ENCODE results near the gene GCAT.

The GCAT gene

DNA sequence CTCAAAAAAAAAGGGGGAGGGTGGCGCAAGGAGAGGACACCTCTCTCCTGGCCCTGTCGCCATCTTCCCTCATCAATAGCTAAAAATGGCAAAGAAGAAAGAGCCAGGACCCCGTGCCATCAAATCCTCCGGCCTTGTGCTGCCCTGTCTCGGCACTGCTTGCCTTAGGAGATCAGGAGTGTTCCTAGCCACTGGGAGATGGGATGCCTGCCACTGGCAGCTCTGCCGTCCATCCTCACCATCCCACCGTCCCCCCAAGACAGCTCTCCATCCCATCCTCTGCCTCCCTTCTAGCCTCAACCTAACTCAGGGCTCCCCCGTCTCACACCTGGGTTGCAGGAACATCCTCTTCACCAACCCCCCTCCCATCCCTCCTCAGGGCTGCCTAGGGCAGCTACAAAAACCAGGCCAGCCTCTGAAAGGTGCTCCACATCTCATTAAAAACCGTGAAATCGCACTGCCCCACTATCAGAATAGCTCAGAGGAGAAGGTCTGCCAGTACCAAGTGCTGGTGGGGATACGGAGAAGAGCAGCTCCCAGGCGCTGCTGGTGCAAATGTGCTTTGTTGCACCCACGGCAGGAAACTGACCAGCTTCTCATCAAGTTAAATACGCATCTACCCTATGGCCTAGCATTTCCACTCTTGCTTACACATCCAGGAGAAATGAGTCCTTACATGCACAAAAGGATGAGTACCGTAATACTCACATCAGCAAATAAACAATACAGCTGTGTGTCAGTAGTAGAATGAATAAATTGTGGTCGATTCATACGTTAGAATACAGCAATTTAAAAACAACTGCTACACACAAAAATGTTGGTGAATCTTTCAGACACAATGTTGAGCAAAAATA, 31.7 kb upstream of the GCAT start (continued):
- no peak for TF ChIP-seq ARNTL (CRISPR knock-in tag; IDR thresholded peaks at IDR 0.05; ENCODE audit: borderline replicate concordance, low read depth)
- no peak for TF ChIP-seq CSRNP3 (CRISPR knock-in tag; IDR thresholded peaks at IDR 0.05)
- no peak for TF ChIP-seq BACH2 (CRISPR knock-in tag; IDR thresholded peaks at IDR 0.05; ENCODE audit: borderline replicate concordance)
- TF ChIP-seq ISL1 (CRISPR knock-in tag; IDR thresholded peaks at IDR 0.05): no peak
- TF ChIP-seq ZC3H10 (CRISPR knock-in tag; IDR thresholded peaks at IDR 0.05): no peak
- no peak for TF ChIP-seq ZFP30 (CRISPR knock-in tag; IDR thresholded peaks at IDR 0.05)
- TF ChIP-seq ZNF8 (CRISPR knock-in tag; IDR thresholded peaks at IDR 0.05): no peak
- no peak for TF ChIP-seq TCF4 (CRISPR knock-in tag; IDR thresholded peaks at IDR 0.05; ENCODE audit: borderline replicate concordance)
- TF ChIP-seq ESRRG (CRISPR knock-in tag; IDR thresholded peaks at IDR 0.05): no peak
- no peak for TF ChIP-seq OSR1 (CRISPR knock-in tag; IDR thresholded peaks at IDR 0.05)
- TF ChIP-seq CSDC2 (CRISPR knock-in tag; IDR thresholded peaks at IDR 0.05): no peak
- no peak for TF ChIP-seq SNAI2 (CRISPR knock-in tag; IDR thresholded peaks at IDR 0.05)

DNA sequence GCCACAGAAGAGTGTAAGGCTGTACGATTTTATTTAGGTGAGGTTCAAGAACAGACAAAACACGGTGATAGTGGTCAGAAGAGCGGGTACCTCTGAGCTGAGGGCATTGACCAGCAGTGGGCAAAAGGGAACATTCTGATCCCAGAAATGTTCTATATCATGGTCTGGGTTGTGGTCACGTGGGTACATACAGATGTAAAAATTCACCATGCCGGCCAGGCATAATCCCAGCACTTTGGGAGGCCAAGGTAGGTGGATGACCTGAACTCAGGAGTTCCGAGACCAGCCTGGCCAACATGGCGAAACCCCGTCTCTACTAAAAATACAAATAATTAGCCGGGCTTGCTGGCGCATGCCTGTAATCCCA, 31.1 kb upstream of the GCAT start:
- TF ChIP-seq OSR1 (CRISPR knock-in tag; IDR thresholded peaks at IDR 0.05) (no peak), ZFP30 (CRISPR knock-in tag; IDR thresholded peaks at IDR 0.05) (no peak), TSHZ2 (CRISPR knock-in tag; IDR thresholded peaks at IDR 0.05) (no peak), ARNTL (CRISPR knock-in tag; IDR thresholded peaks at IDR 0.05; ENCODE audit: borderline replicate concordance, low read depth) (no peak), TOX (CRISPR knock-in tag; IDR thresholded peaks at IDR 0.05; ENCODE audit: borderline replicate concordance) (no peak), BACH2 (CRISPR knock-in tag; IDR thresholded peaks at IDR 0.05; ENCODE audit: borderline replicate concordance) (no peak), ZNF70 (CRISPR knock-in tag; IDR thresholded peaks at IDR 0.05) (no peak), GLIS3 (CRISPR knock-in tag; IDR thresholded peaks at IDR 0.05) (no peak), SNAI2 (CRISPR knock-in tag; IDR thresholded peaks at IDR 0.05) (no peak), PPARA (CRISPR knock-in tag; IDR thresholded peaks at IDR 0.05; ENCODE audit: borderline replicate concordance) (no peak), TCF4 (CRISPR knock-in tag; IDR thresholded peaks at IDR 0.05; ENCODE audit: borderline replicate concordance) (no peak), RARB (CRISPR knock-in tag; IDR thresholded peaks at IDR 0.05) (no peak), CSDC2 (CRISPR knock-in tag; IDR thresholded peaks at IDR 0.05) (no peak), ZFP3 (CRISPR knock-in tag; IDR thresholded peaks at IDR 0.05) (no peak), ZNF8 (CRISPR knock-in tag; IDR thresholded peaks at IDR 0.05) (no peak), ZC3H10 (CRISPR knock-in tag; IDR thresholded peaks at IDR 0.05) (no peak), ISL1 (CRISPR knock-in tag; IDR thresholded peaks at IDR 0.05) (no peak), CSRNP3 (CRISPR knock-in tag; IDR thresholded peaks at IDR 0.05) (no peak)
- TF ChIP-seq, protein P1, sequence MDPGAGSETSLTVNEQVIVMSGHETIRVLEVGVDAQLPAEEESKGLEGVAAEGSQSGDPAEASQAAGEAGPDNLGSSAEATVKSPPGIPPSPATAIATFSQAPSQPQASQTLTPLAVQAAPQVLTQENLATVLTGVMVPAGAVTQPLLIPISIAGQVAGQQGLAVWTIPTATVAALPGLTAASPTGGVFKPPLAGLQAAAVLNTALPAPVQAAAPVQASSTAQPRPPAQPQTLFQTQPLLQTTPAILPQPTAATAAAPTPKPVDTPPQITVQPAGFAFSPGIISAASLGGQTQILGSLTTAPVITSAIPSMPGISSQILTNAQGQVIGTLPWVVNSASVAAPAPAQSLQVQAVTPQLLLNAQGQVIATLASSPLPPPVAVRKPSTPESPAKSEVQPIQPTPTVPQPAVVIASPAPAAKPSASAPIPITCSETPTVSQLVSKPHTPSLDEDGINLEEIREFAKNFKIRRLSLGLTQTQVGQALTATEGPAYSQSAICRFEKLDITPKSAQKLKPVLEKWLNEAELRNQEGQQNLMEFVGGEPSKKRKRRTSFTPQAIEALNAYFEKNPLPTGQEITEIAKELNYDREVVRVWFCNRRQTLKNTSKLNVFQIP (CRISPR knock-in tag; IDR thresholded peaks at IDR 0.05; ENCODE audit: borderline replicate concordance, low read depth): no peak
- TF ChIP-seq, protein P2, sequence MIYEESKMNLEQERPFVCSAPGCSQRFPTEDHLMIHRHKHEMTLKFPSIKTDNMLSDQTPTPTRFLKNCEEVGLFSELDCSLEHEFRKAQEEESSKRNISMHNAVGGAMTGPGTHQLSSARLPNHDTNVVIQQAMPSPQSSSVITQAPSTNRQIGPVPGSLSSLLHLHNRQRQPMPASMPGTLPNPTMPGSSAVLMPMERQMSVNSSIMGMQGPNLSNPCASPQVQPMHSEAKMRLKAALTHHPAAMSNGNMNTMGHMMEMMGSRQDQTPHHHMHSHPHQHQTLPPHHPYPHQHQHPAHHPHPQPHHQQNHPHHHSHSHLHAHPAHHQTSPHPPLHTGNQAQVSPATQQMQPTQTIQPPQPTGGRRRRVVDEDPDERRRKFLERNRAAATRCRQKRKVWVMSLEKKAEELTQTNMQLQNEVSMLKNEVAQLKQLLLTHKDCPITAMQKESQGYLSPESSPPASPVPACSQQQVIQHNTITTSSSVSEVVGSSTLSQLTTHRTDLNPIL (CRISPR knock-in tag; IDR thresholded peaks at IDR 0.05; ENCODE audit: low read depth): no peak
- ATAC-seq: no peak

Data from SK-N-SH treated with all-trans-retinoic acid at 6 μM for 48 hours (cell line).